GM23338 (cell line): ENCODE measurements around the gene DGKB. TPM values are rescaled to one million over a fixed set of nuclear protein-coding genes. Genes with fewer than 3 reads are reported as not detected.

ENCODE experiments used
- ATAC-seq: fragments of 200-7000 bp; cut with Tn5 transposase; 3 replicates; pipeline ENCODE4 v1.9.1; 2020
- DNase-seq: peaks from one replicate; pipeline ENCODE4 v3.0.0-alpha.2; 2015; ENCODE audit warnings: low spot score
- H2AFZ ChIP-seq: fragments of 200-600 bp; sonication (generic); 2 replicates; pipeline ENCODE4 v1.8.0; 2016; ENCODE audit warnings: antibody characterized with exemption, mild to moderate bottlenecking, moderate library complexity
- H3F3A ChIP-seq: fragments of 200-600 bp; sonication (generic); replicated peaks from 2 replicates; pipeline ENCODE4 v1.8.0; 2017; ENCODE audit warnings: antibody characterized with exemption, mixed run types, low read depth
- H3K27ac ChIP-seq: fragments of 200-600 bp; sonication (generic); 2 replicates; pipeline ENCODE4 v1.6.1; 2016; ENCODE audit warnings: low read depth
- H3K27me3 ChIP-seq: fragments of 200-600 bp; sonication (generic); 2 replicates; pipeline ENCODE4 v1.8.0; 2016; ENCODE audit warnings: mild to moderate bottlenecking, mixed run types, moderate library complexity; ENCODE audit not compliant: insufficient read depth
- H3K36me3 ChIP-seq: fragments of 200-600 bp; sonication (generic); 2 replicates; pipeline ENCODE4 v1.8.0; 2016; ENCODE audit warnings: mild to moderate bottlenecking; ENCODE audit not compliant: insufficient read depth
- H3K4me1 ChIP-seq: fragments of 200-600 bp; sonication (generic); 2 replicates; pipeline ENCODE4 v1.8.0; 2016; ENCODE audit warnings: mild to moderate bottlenecking, moderate library complexity; ENCODE audit not compliant: insufficient read depth
- H3K4me2 ChIP-seq: fragments of 200-600 bp; sonication (generic); 2 replicates; pipeline ENCODE4 v1.7.1; 2017; ENCODE audit warnings: mixed run types
- H3K4me3 ChIP-seq: fragments of 200-600 bp; sonication (generic); 2 replicates; pipeline ENCODE4 v1.6.1; 2016; ENCODE audit warnings: mixed run types
- H3K79me2 ChIP-seq: fragments of 200-600 bp; sonication (generic); replicated peaks from 2 replicates; pipeline ENCODE4 v1.8.0; 2017; ENCODE audit warnings: mild to moderate bottlenecking; ENCODE audit not compliant: insufficient read depth
- H3K9me2 ChIP-seq: fragments of 200-600 bp; sonication (generic); 2 replicates; pipeline ENCODE4 v1.8.0; 2017; ENCODE audit not compliant: insufficient read depth
- H4K20me1 ChIP-seq: fragments of 200-600 bp; sonication (generic); replicated peaks from 2 replicates; pipeline ENCODE4 v1.8.0; 2017; ENCODE audit warnings: mild to moderate bottlenecking; ENCODE audit not compliant: insufficient read depth
- H3K27ac Mint-ChIP-seq: 2 replicates; pipeline ENCODE4 v1.8.0; 2020; ENCODE audit warnings: inconsistent platforms, mild to moderate bottlenecking, moderate library complexity, mixed read lengths
- H3K27me3 Mint-ChIP-seq: 3 replicates; pipeline ENCODE4 v1.8.0; 2022; ENCODE audit warnings: low read depth, mild to moderate bottlenecking, moderate library complexity, mixed read lengths, inconsistent platforms; ENCODE audit not compliant: insufficient read depth, poor library complexity
- H3K36me3 Mint-ChIP-seq: 3 replicates; pipeline ENCODE4 v1.8.0; 2021; ENCODE audit warnings: low read depth, mild to moderate bottlenecking, inconsistent platforms, moderate library complexity, mixed read lengths
- H3K4me1 Mint-ChIP-seq: 3 replicates; pipeline ENCODE4 v1.8.0; 2020; ENCODE audit warnings: mild to moderate bottlenecking, inconsistent platforms, mixed read lengths
- H3K4me3 Mint-ChIP-seq: 3 replicates; pipeline ENCODE4 v1.8.0; 2021; ENCODE audit warnings: moderate library complexity, mild to moderate bottlenecking, inconsistent platforms, mixed read lengths
- H3K9me3 Mint-ChIP-seq: 3 replicates; pipeline ENCODE4 v1.8.0; 2020; ENCODE audit warnings: moderate library complexity, mild to moderate bottlenecking, inconsistent platforms, mixed read lengths
- EZH2 ChIP-seq: fragments of 200-600 bp; sonication (generic); IDR thresholded peaks from one replicate; pipeline ENCODE4 v1.8.0; 2017; ENCODE audit warnings: antibody characterized with exemption, mild to moderate bottlenecking, low read depth; ENCODE audit not compliant: unreplicated experiment
- POLR2AphosphoS5 ChIP-seq: IDR thresholded peaks from 2 replicates; pipeline ENCODE4 v1.6.1; 2016; ENCODE audit warnings: antibody characterized with exemption, low read depth
- ZNF114 ChIP-seq: fragments of 250-450 bp; sonication (Bioruptor Pico); IDR thresholded peaks from 2 replicates; pipeline ENCODE4 v1.5.0; 2020; ENCODE audit warnings: mild to moderate bottlenecking, moderate library complexity
- polyA plus RNA-seq: library from polyadenylated mRNA; unstranded; fragments of >200 nt; fragmentation: Nextera tagmentation; extraction: Ambion mirVana; gene quantifications from 2 replicates; pipeline ENCODE4 v1.2.1, GENCODE V29; 2016
- total RNA-seq: library from RNA; depleted of rRNA; stranded (reverse); fragments of >200 nt; shearing (Covaris generic); gene quantifications from 2 replicates; pipeline ENCODE4 v1.2.3, GENCODE V29; 2014
- TF ChIP-seq, protein P1 (sequence below), 2 experiments: fragments of 200-600 bp in 1 of 2; sonication (generic) in 1 of 2; conservative IDR thresholded peaks; 2 replicates each; pipeline versions ENCODE4 v1.5.1 to v1.6.1; 2016 to 2017; ENCODE audit warnings: antibody characterized with exemption in 2 of 2, low read depth in 2 of 2, mild to moderate bottlenecking in 2 of 2, moderate library complexity in 1 of 2

Gene DGKB
- total and polyA plus RNA-seq, 2 experiments from 2014 or later, result 4.8 to 11.5 TPM

GRCh38 chr7:14911077-14911476 lies 8.5 kb upstream of the DGKB start:
- Mint-ChIP-seq H3K4me3 (no peak overlapping the region), H3K9me3 (no peaks in the 10 kb centered on the region; the same call in 2 of the 3 replicates), H3K4me1 (no peaks in the 10 kb centered on the region), H3K36me3 (no peaks in the 10 kb centered on the region), H3K27me3 (no peaks in the 10 kb centered on the region), H3K27ac (no peak overlapping the region)
- TF ChIP-seq POLR2AphosphoS5, result no peak
- Histone ChIP-seq H3K4me1 (no peaks in the 10 kb centered on the region), H3K79me2 (no peaks in the 10 kb centered on the region), H2AFZ (no peak overlapping the region), H3K27ac (no peak overlapping the region), H3K27me3 (no peaks in the 10 kb centered on the region), H3F3A (no peaks in the 10 kb centered on the region), H4K20me1 (no peaks in the 10 kb centered on the region), H3K9me2 (no peaks in the 10 kb centered on the region), H3K4me3 (no peak overlapping the region), H3K4me2 (no peak overlapping the region), H3K36me3 (no peaks in the 10 kb centered on the region)
- ATAC-seq (no peak), DNase-seq (no peak)

DNA sequence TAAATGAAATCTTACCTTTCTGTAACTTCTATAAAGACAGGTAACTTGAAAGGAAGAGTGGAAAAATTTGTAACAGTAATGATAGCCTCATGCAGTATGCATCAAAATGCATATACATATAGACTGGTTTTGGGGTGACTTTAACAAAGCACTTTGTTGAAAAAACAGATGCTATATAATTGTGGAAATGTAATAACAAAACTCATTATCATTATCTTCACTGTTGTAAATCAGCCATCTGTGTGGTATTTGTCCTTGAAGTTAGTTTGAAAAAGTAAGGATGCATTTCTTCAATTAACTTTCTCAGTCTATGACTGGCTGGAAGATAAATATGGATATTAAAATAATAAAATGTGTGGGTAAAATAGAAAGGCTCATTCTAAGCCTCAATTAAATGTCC lies 6.1 kb upstream of the DGKB start:
- H3K27me3 ChIP-seq, result no peaks in the 10 kb centered on the region
- TF ChIP-seq EZH2, result no peak
- TF ChIP-seq ZNF114, result no peak
- Mint-ChIP-seq H3K4me3 (no peak overlapping the region), H3K9me3 (no peaks in the 10 kb centered on the region), H3K27ac (no peak overlapping the region), H3K36me3 (no peaks in the 10 kb centered on the region), H3K4me1 (no peaks in the 10 kb centered on the region), H3K27me3 (no peaks in the 10 kb centered on the region)
- H3K79me2 ChIP-seq, result no peaks in the 10 kb centered on the region
- H3K36me3 ChIP-seq, result no peaks in the 10 kb centered on the region
- no peak overlapping the region for H3K4me3 ChIP-seq
- H2AFZ ChIP-seq, result no peak overlapping the region
- no peaks in the 10 kb centered on the region for H4K20me1 ChIP-seq
- no peaks in the 10 kb centered on the region for H3K9me2 ChIP-seq
- H3K4me2 ChIP-seq, result no peak overlapping the region
- ATAC-seq (no peak), DNase-seq (no peak)
- no peaks in the 10 kb centered on the region for H3F3A ChIP-seq
- no peak overlapping the region for H3K27ac ChIP-seq
- 0 out of 2 replicates have a peak, but pooled peaks cover 3% of the 10 kb centered on the region for H3K4me1 ChIP-seq

- DNase-seq (no peak), ATAC-seq (no peak)
- no peak overlapping the region for H3K27ac Mint-ChIP-seq
- no peaks in the 10 kb centered on the region for H3K9me3 Mint-ChIP-seq
- no peaks in the 10 kb centered on the region for H3K36me3 Mint-ChIP-seq
- no peaks in the 10 kb centered on the region for H3K79me2 ChIP-seq
- H3K9me2 ChIP-seq, result no peaks in the 10 kb centered on the region
- H2AFZ ChIP-seq, result no peak overlapping the region
- H3K4me1 Mint-ChIP-seq, result peaks cover 9% of the 10 kb centered on the region; the same call in 2 of the 3 replicates
- no peaks in the 10 kb centered on the region for H4K20me1 ChIP-seq
- H3K4me3 Mint-ChIP-seq, result no peak overlapping the region
- no peak overlapping the region for H3K27ac ChIP-seq
- H3K4me3 ChIP-seq, result no peak overlapping the region
- H3F3A ChIP-seq, result no peaks in the 10 kb centered on the region
- TF ChIP-seq, protein P1, sequence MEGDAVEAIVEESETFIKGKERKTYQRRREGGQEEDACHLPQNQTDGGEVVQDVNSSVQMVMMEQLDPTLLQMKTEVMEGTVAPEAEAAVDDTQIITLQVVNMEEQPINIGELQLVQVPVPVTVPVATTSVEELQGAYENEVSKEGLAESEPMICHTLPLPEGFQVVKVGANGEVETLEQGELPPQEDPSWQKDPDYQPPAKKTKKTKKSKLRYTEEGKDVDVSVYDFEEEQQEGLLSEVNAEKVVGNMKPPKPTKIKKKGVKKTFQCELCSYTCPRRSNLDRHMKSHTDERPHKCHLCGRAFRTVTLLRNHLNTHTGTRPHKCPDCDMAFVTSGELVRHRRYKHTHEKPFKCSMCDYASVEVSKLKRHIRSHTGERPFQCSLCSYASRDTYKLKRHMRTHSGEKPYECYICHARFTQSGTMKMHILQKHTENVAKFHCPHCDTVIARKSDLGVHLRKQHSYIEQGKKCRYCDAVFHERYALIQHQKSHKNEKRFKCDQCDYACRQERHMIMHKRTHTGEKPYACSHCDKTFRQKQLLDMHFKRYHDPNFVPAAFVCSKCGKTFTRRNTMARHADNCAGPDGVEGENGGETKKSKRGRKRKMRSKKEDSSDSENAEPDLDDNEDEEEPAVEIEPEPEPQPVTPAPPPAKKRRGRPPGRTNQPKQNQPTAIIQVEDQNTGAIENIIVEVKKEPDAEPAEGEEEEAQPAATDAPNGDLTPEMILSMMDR (conservative IDR thresholded peaks at IDR 0.05; ENCODE audit: low read depth in 2 of 2), result no peak
- H3K36me3 ChIP-seq, result no peaks in the 10 kb centered on the region
- no peaks in the 10 kb centered on the region for H3K27me3 Mint-ChIP-seq
- H3K4me1 ChIP-seq, result peaks cover 21% of the 10 kb centered on the region
- no peak overlapping the region for H3K4me2 ChIP-seq
- H3K27me3 ChIP-seq, result no peaks in the 10 kb centered on the region
Observed at GRCh38 chr7:14905764-14906163, 3.2 kb upstream of the DGKB start.
